ENCODE results near the gene SLCO3A1.

- no peak for TF ChIP-seq REST (IDR thresholded peaks at IDR 0.05; ENCODE audit: insufficient replicate concordance, low read depth)
- TF ChIP-seq CTCF (IDR thresholded peaks at IDR 0.05; ENCODE audit: insufficient read depth, low read length) = no peak
Observed at GRCh38 chr15:91884606-91885005, 31.1 kb downstream of the SLCO3A1 start.

Measured in HL-60 (cell line).